Hematopoietic multipotent progenitor cell (in vitro differentiated cells): ENCODE measurements around the gene EXOG. TPM values are rescaled to one million over a fixed set of nuclear protein-coding genes. Genes with fewer than 3 reads are reported as not detected.

Experiments used
- DNase-seq, 3 donors: peaks; one replicate each; pipeline ENCODE4 v3.0.0-alpha.2; 2011 to 2015; ENCODE audit warnings: low read depth in 2 of 3, low spot score in 2 of 3
- total RNA-seq: library from RNA; depleted of rRNA; stranded (reverse); fragments of >200 nt; gene quantifications from one replicate; pipeline ENCODE4 v1.2.3, GENCODE V29; 2012

Gene EXOG
- total RNA-seq, 1 donor: 6.5 TPM

- no peak for DNase-seq
These were observed 4.7 kb downstream of the EXOG start for GRCh38 chr3:38500688-38501417.

- DNase-seq: no peak
These were observed 11.0 kb downstream of the EXOG start for GRCh38 chr3:38507120-38507519.

GRCh38 chr3:38509732-38510131 is 13.6 kb downstream of the EXOG start:
- DNase-seq: no peak

GRCh38 chr3:38510631-38511030 is 14.5 kb downstream of the EXOG start:
- DNase-seq: no peak

GRCh38 chr3:38511546-38511945 is 15.4 kb downstream of the EXOG start:
- no peak for DNase-seq

- DNase-seq: no peak
These were observed 19.2 kb downstream of the EXOG start for GRCh38 chr3:38515367-38515766.

GRCh38 chr3:38516669-38517068 is 20.5 kb downstream of the EXOG start:
- DNase-seq: no peak

GRCh38 chr3:38519000-38519399 is 22.9 kb downstream of the EXOG start:
- no peak for DNase-seq

GRCh38 chr3:38519651-38520050 is 23.5 kb downstream of the EXOG start:
- DNase-seq: peak in 2 of 3 donors; percentile 31 to 55

- peak; percentile 48 to 82 (median 60) for DNase-seq
These were observed 25.3 kb downstream of the EXOG start for GRCh38 chr3:38521391-38521987.

- no peak for DNase-seq
These were observed 25.9 kb downstream of the EXOG start for GRCh38 chr3:38522002-38522401.

- DNase-seq: no peak
These were observed 28.1 kb downstream of the EXOG start for GRCh38 chr3:38524141-38524739.

- no peak for DNase-seq
These were observed 30.7 kb downstream of the EXOG start for GRCh38 chr3:38526792-38527191.

GRCh38 chr3:38528457-38528856 is 32.3 kb downstream of the EXOG start:
- DNase-seq: peak in 1 of 3 donors; percentile 12

- DNase-seq: no peak
These were observed 36.4 kb downstream of the EXOG start for GRCh38 chr3:38532529-38532928.

- no peak for DNase-seq
These were observed 37.3 kb downstream of the EXOG start for GRCh38 chr3:38533285-38533976.

GRCh38 chr3:38534180-38534579 is 38.0 kb downstream of the EXOG start:
- DNase-seq: no peak

- DNase-seq: no peak
These were observed 38.5 kb downstream of the EXOG start for GRCh38 chr3:38534604-38535003.

- DNase-seq: no peak
These were observed 40.5 kb downstream of the EXOG start for GRCh38 chr3:38536671-38537070.

- DNase-seq: no peak
These were observed 42.7 kb downstream of the EXOG start for GRCh38 chr3:38538773-38539353.

- DNase-seq: no peak
These were observed 45.7 kb downstream of the EXOG start for GRCh38 chr3:38541806-38542205.
